Fibroblast of lung (primary cell): Measurements from ENCODE around the gene SMIM21.

Experiments
- CTCF ChIP-seq, 2 donors: IDR thresholded peaks in 1 of 2; conservative IDR thresholded peaks in 1 of 2; 1 replicate in 1 of 2; 2 replicates in 1 of 2; pipeline ENCODE4 v1.5.1; 2011 to 2012; ENCODE audit warnings: low read length in 2 of 2, control low read depth in 1 of 2, inconsistent platforms in 1 of 2, low read depth in 1 of 2, mild to moderate bottlenecking in 1 of 2
- EZH2 ChIP-seq: IDR thresholded peaks from 2 replicates; pipeline ENCODE4 v1.5.1; 2012; ENCODE audit warnings: low read length, control low read depth, mild to moderate bottlenecking; ENCODE audit errors: missing control alignments

DNA sequence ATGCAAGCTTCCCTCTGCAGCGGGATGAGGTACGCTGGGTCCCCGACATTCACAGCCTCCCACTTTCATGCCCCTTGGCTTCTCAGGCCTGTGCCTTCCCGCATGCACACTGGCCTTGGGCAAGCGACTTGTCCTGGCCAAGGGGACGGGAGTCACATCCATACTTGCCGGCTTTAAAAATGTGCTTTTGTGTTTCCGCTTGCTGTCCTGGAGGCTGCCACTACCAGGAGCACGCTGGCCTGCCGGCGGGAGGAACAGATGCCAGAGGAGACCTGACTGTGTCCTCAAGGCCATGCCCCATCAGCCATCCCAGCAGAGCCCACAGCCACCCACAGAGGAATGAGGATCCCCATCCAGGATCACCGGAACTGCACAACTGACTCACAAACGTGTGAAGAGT lies 36.9 kb upstream of the SMIM21 start:
- TF ChIP-seq CTCF (conservative IDR thresholded peaks at IDR 0.05 in 1 of 2, IDR thresholded peaks at IDR 0.05 in 1 of 2; ENCODE audit: low read depth in 1 of 2, low read length in 2 of 2) (no peak), EZH2 (no peak)
